Measurements from ENCODE around the gene ARHGAP33. TPM values are rescaled to one million over a fixed set of nuclear protein-coding genes. Genes with fewer than 3 reads are reported as not detected.

Gene ARHGAP33
- total RNA-seq, 2 experiments from 2014 or later, result 27.1 to 29.8 TPM

GRCh38 chr19:35812220-35813042 is 37.1 kb downstream of the ARHGAP33 start, which contains the start of gene PRODH2:
TSS of gene PRODH2 (minus strand) at chr19:35812845. CDS start at chr19:35812805, 40 bp downstream.
- ChIA-PET POLR2A (no interaction called here), CTCF (no interaction called here)
- H3K36me3 Mint-ChIP-seq (ENCODE audit: low read depth), result no peaks in the 10 kb centered on the region
- H3K27me3 Mint-ChIP-seq, result peaks cover 4% of the 10 kb centered on the region
- intact Hi-C loops (cut with micrococcal nuclease), result no loop called here
- H3K27ac Mint-ChIP-seq, result no peak within 1 kb of the TSS
- peaks cover 2% of the 10 kb centered on the region for H3K9me3 Mint-ChIP-seq
- TF ChIP-seq CTCF (IDR thresholded peaks at IDR 0.05), result no peak
- no peaks in the 10 kb centered on the region for H3K4me1 Mint-ChIP-seq (ENCODE audit: low read depth)
- DNase-seq (no peak), ATAC-seq (no peak)
- no peak within 1 kb of the TSS for H3K4me3 Mint-ChIP-seq

- CTCF ChIA-PET, result no interaction called here
- no peak overlapping the region for H3K27ac Mint-ChIP-seq
- intact Hi-C loops (cut with micrococcal nuclease), result no loop called here
- no peak for ATAC-seq
- POLR2A ChIA-PET, result no interaction called here
- H3K36me3 Mint-ChIP-seq (ENCODE audit: low read depth), result no peaks in the 10 kb centered on the region
- peaks cover 6% of the 10 kb centered on the region for H3K27me3 Mint-ChIP-seq
- no peaks in the 10 kb centered on the region for H3K4me1 Mint-ChIP-seq (ENCODE audit: low read depth)
- no peak overlapping the region for H3K4me3 Mint-ChIP-seq
- DNase-seq, result no peak
- H3K9me3 Mint-ChIP-seq, result peaks cover 2% of the 10 kb centered on the region
- TF ChIP-seq CTCF (IDR thresholded peaks at IDR 0.05), result no peak
Measured at GRCh38 chr19:35813043-35813890, 37.9 kb downstream of the ARHGAP33 start.

- Mint-ChIP-seq H3K4me3 (no peak overlapping the region), H3K36me3 (ENCODE audit: low read depth) (no peaks in the 10 kb centered on the region), H3K27ac (no peak overlapping the region), H3K9me3 (peaks cover 2% of the 10 kb centered on the region), H3K4me1 (ENCODE audit: low read depth) (peaks cover 4% of the 10 kb centered on the region), H3K27me3 (peaks cover 10% of the 10 kb centered on the region)
- POLR2A ChIA-PET, result interaction anchor here (0.6 kb wide), 1 partner anchor 179 kb away, joined by 4 read pairs; no protein-coding TSS in a partner anchor
- CTCF ChIA-PET, result interaction anchor here (1.2 kb wide), 1 partner anchor 123 kb away, joined by 3 read pairs; no protein-coding TSS in a partner anchor
- no peak for ATAC-seq
- TF ChIP-seq CTCF (IDR thresholded peaks at IDR 0.05), result no peak
- no peak for DNase-seq
- intact Hi-C loops (cut with micrococcal nuclease), result no loop called here
Measured at GRCh38 chr19:35816262-35816661, 40.9 kb downstream of the ARHGAP33 start.

GRCh38 chr19:35816846-35817245 is 41.5 kb downstream of the ARHGAP33 start:
- Mint-ChIP-seq H3K4me3 (no peak overlapping the region), H3K27me3 (peaks cover 10% of the 10 kb centered on the region), H3K27ac (no peak overlapping the region), H3K4me1 (ENCODE audit: low read depth) (peaks cover 4% of the 10 kb centered on the region), H3K36me3 (ENCODE audit: low read depth) (no peaks in the 10 kb centered on the region), H3K9me3 (peaks cover 2% of the 10 kb centered on the region)
- ATAC-seq (no peak), DNase-seq (no peak)
- ChIA-PET POLR2A (no interaction called here), CTCF (interaction anchor here (1.2 kb wide), 1 partner anchor 124 kb away, joined by 3 read pairs; no protein-coding TSS in a partner anchor)
- intact Hi-C loops (cut with micrococcal nuclease), result no loop called here
- no peak for TF ChIP-seq CTCF (IDR thresholded peaks at IDR 0.05)
